H54 (cell line): ENCODE data around the gene PLSCR5.
A peak's percentile ranks its signal among the peaks of the same experiment; 100 is the strongest.

Experiments
- DNase-seq: peaks from one replicate; pipeline ENCODE4 v3.0.0; 2011; ENCODE audit warnings: low spot score, mixed read lengths; ENCODE audit not compliant: insufficient read length
- FAIRE-seq: peaks from 3 replicates; lab custom pipeline; 2011; peaks lifted over from hg19 to GRCh38; lab: Jason Lieb, UNC
- POLR2A ChIP-seq: IDR thresholded peaks from 2 replicates; pipeline ENCODE4 v1.6.1; 2011; ENCODE audit warnings: low read depth, mild to moderate bottlenecking, low read length

Gene PLSCR5

DNA sequence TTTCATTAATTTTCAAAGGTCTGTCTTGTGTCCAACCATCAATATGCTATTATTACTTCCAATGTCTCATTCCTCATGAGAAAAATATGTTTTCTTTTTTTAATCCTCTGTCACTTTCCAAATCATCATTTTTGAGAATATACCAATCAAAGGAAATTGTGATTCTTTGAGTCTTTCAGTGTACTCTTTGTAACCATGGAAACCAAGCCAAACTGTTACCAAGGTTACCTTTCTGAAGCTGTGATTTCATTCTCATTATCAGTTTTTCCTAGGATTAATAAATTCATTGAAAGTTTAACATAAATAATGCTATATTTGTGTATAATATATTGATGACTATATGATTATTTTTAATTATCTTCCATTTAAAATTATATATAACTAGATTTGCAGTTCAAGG lies 16.6 kb upstream of the PLSCR5 start:
- FAIRE-seq (no peak), DNase-seq (no peak)
- no peak for TF ChIP-seq POLR2A

DNA sequence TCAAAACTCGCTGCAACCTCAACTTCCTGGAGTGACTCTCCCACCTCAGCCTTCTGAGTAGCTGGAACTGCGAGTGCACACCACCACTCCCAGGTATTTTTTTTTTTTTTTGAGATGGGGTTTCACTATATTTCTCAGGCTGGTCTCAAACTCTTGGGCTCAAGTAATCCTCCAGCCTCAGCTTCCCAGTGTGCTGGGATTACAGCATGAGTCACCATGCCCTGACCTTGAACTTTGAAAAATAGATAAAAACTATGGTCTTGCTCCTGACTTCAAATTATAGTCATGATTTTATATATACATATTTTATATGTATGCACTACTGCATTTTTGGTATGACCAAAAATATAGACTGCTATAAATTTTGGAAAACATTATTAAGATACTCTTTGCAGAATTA lies 6.9 kb upstream of the PLSCR5 start:
- no peak for TF ChIP-seq POLR2A
- DNase-seq (no peak), FAIRE-seq (no peak)

DNA sequence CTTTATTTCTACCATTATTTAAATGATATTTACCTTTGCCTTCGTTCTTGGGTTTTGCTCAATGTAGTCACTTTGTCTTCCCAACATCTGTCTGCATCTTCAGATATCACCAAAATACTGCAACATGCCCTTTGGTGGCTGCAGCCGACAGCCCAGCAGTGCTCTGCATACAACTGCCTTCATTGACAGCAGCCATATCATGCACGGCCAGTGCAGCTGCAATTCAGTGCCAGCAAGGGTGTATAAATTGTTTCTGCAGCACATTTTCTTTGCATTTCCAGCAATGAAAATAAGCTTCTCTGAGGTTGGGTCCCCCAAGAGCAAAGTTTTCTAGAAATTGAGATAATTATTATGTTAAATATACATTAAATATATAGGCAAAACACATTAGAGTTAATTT lies 6.0 kb upstream of the PLSCR5 start:
- DNase-seq (no peak), FAIRE-seq (no peak)
- no peak for TF ChIP-seq POLR2A

DNA sequence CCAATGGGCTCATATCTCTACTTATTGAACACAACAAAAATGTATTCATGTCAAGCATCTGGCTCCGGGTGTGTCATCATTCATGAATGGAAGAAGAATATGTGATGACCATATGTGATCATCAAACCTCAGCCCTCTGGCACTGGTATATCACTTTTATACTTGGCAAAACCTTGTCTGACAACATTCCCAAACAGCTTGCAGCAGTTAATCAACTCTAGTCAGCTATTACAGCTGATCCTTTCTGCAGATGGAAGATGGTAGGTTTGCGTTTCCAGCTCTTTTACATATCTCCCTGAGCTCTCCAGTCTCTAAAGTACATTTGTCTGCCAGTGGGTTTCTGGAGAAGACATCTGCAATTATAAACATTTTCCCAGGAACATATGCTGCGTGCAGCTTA lies 6.6 kb downstream of the PLSCR5 start:
- no peak for FAIRE-seq
- TF ChIP-seq POLR2A = no peak
- DNase-seq = no peak

DNA sequence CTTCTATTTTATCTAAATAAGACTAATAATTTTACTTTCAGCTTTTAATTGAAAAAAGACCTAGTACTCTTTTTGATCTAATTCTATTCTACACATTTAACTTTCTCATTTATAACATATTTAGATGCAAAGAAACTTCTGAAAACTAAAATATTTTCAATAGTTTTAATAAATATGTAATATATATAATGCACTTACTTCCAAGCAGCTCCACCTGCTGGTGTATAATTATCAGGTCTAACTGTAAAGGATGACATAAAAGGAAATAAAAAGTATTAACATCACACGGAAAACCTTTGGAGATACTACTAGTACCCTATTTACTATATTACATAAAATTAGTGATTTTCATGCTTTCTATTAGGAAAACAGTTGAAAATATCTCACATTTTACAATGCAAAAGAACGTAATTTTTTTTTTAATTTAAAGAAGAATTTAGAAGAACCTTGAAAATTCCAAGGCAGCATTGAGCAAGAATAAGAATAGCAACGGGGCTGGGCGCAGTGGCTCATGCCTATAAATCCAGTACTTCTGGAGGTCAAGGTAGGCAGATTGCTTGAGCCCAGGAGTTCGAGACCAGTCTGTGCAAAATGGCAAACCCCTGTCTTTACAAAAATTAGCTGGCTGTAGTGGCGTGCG lies 10.2 kb downstream of the PLSCR5 start:
- FAIRE-seq (no peak), DNase-seq (no peak)
- TF ChIP-seq POLR2A = no peak

DNA sequence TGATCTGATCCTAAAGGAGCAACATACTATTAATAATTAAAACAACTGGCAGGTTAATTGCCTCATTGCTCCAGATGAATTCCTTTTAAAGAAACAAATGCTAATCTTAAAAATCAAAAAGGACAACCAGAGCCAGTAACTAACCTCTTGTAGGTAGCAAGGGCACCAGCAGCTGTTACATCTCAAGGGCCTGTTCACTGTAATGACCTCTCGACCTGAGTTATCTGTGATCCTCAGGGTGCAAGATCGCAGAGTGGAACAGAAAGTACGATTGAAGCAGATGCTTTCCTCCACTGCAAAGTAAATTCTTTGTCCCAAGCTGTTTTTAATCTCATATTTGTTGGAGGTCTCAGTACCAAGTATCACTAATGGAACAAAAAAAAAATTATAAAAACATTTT lies 11.4 kb downstream of the PLSCR5 start:
- FAIRE-seq (no peak), DNase-seq (no peak)
- no peak for TF ChIP-seq POLR2A

DNA sequence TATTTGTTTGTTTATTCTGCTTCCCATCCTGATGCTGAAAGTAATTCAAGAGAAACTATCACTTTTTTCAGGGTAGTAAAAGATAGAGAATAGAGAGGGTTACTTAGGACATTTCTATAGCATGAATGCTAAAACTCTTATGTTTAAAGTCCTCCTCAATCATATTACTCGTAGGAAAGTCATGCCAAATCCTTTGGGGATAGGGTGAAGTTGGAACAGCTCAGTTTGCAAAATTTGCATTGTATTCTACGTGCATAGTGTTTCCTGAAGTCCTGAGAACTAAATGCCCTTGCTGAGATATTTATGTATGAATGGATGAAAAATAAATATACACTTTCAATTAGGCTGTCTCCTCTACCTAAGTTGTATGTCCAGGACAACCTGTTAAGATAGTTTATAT lies 14.6 kb downstream of the PLSCR5 start:
- no peak for DNase-seq
- no peak for FAIRE-seq
- no peak for TF ChIP-seq POLR2A

DNA sequence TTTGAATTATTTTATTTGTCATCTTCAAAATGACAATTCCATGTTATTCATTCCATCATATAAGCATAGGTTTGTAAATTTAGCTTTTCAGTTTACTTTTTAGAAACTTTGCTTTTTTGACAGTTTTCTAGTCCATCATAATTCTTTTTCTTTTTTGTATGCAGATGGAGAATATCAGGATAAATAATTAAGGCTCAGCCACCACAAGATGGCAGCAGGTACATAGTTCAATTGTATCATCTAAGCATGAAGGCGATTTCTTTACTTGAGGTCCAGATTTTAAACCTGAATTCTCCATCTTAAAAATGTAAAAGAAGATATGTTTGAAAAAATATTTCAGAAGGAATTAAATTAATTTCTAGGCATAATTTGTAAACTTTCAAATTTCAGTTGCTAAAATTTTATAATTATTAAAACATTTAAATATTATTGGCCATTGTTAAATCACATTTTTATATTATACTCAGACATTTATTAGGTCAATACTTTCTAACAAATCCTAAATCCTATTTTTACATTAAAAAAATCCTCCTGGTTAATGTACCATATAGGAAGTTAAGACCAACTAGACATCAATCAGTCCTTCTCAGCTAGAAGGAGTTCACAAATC lies 15.1 kb downstream of the PLSCR5 start:
- DNase-seq (no peak), FAIRE-seq (peak; percentile 66)
- no peak for TF ChIP-seq POLR2A

DNA sequence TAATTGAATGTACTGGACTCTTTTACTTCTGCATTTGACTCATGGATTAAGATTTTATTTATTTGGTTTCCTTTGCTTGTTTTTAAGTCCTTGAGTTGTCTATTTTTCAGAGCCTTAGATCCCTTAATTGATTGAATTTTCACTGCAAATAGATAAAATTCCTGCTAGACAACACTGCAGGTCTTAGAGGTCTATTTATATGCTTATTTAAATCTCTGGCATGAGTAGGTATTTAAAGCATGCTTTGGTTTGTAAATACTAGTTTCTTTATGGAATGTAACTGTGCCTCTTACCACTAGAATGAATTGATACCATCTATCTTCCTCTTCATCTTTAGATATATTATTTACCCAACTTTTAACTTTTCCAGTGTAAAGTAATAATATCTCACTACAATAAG lies 20.0 kb downstream of the PLSCR5 start:
- TF ChIP-seq POLR2A = no peak
- no peak for DNase-seq
- FAIRE-seq = no peak

DNA sequence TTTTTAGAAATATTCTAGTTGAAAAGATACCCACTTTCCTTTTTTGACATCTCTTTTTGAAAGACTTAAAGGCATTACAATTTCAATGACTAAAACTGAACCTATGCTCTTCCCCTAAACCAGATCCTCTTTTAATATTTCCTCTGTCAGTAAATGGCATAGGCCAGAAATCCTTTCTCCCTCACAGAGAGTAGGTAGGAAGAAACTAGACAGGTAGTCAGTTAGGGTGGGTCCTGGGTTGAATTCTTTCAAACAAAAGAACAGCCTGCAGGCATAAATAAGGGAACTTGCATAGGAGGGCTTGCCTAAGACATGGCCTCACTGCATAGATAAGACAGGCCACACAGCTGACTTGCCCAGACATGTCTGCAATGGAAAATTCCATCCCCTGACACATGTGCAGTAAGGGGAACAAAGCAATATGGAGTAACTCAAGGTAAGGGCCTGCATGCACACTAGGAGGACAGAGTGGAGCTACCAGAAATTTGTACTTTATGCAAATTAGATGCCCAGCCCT lies 23.1 kb downstream of the PLSCR5 start:
- no peak for TF ChIP-seq POLR2A
- FAIRE-seq (no peak), DNase-seq (no peak)

DNA sequence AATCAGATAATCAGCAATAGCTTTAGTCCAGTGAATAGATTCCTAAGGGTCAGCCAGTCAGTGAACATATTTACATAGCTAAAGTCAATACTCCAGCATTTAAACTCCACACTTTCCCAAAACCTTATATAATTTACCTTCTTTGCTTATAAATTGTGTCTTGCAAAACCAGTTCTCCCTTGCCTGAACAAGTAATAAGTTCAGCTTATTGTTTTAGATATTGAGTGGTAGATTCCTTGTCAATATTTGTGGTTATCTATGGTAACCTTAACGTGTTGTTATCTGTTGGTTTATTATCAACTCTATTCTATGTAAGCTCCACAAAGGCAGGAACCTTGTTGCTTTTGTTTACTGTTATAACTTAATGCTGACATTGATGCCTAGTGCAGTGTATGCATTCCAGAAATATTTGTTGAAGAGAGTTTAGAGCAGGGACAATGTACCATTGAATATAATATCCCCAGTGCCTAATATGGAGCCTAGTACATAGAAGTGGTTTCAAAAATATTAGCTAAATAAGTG lies 24.0 kb downstream of the PLSCR5 start:
- DNase-seq (no peak), FAIRE-seq (no peak)
- no peak for TF ChIP-seq POLR2A

DNA sequence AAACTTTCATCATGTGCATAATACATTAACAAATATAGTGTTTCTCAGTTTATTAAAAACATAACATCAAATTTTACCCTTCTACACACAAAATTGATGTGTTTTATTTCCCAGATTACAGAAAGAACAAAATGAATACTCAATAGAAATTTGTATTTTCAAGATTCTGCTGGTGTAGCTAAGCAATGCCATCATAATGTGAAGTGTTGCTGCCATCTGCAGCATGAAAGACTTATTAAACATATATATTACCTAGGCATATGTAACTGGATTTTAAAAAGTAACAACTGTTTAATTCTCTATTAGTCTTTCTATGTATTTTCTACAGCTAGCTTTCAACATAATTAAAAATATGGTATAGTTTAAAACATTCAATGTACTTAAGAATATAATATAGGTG lies 27.5 kb downstream of the PLSCR5 start:
- no peak for DNase-seq
- no peak for FAIRE-seq

DNA sequence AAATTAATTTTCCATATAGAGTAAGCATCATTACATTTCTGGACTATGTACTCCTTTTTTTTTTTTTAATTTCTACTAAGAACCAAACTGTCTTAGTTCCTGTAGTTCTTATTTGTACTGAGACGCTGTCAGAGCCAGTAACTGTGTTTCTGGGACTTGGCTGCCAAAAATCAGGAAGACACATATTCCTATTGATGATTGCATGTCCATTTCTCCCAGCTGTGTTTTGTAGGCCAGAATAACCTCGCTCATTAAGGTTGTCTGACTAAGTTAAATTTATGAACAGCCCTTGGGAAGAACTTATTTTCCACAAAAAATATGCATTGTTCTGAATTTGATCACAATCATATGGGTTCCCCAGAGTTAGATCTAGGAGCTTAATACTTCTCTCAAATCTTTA lies 29.5 kb downstream of the PLSCR5 start:
- FAIRE-seq = no peak
- TF ChIP-seq POLR2A = no peak
- no peak for DNase-seq

More for the DNA sequence above, 27.5 kb downstream of the PLSCR5 start:
- TF ChIP-seq POLR2A = no peak

DNA sequence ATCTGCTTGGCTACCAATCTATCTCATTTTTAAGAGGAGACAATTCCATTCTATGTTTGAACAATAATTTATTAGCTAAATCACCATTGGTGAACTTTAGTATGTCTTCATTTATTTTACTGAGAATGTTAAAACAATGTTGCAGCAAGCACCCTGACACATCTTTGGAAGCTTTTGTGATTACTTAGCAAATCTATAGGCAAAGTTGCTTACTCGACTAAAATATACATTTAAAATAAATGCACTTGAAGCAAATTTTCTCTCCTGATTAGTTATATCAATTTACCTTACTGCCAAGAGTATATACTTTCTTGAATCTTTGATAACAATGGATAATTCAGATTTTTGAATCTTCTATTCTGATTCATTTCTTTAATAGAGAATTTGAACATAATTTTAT lies 31.0 kb downstream of the PLSCR5 start:
- TF ChIP-seq POLR2A = no peak
- FAIRE-seq = no peak
- no peak for DNase-seq

DNA sequence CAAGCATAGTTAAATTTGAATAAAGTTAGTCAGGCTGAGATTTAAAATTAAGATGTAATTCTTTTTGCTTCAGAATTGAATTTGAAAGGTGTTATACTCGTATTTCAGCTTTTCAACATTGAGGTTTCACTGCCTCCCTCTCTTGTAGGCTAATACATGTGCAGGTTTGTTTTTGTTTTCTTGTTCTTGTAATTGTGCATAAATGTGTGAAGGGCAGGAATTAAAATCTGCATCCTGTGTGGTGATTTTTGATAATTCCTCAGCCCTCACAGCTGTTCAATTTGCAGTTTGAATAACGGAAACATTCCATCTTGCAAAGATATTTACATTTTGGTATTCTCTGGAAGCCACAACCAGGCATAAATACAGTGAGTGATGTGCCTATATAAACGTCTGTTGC lies 35.8 kb downstream of the PLSCR5 start:
- TF ChIP-seq POLR2A = no peak
- FAIRE-seq (no peak), DNase-seq (no peak)
